Inflammatory macrophage (primary cell): ENCODE results near the gene ECHDC1.
"Not testable (repeated sequence)": the region's sequence is repeated elsewhere in the genome, so short reads cannot be mapped to it uniquely, and the experiment has no call there.

ENCODE experiments used
- DNase-seq, 2 donors: peaks; one replicate each; pipeline ENCODE4 v3.0.0-alpha.2; 2020 to 2022

Gene ECHDC1

DNA sequence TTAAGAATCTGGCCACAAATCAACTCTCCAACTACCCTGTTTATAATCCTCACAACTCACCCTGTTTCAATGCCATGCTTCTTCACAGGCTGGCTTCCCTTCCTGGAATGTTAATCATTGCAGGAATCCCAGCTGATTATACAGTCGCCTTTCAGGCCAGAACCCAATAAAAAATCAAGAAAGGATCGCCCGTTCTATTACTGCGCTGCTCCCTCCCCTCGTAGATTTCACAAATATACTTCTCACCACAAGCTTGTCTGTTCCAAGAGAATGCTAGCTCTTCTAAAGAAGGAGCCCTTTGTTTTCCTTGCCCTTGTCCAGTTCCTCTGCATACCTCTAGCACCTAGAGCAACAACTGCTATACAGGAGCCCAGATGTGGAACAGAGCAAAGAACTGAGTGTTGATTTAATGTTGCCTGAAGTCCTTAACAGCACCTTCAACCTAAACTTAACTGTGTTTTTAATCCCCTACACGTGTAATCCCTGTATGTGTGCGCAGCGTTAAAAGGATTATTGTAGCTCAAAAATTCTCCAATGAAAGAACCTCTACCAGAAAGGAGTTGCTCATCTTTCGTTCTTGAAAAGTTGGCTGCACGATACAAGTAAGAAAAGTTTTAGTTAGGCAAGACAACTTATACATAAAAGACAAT is 988 bp downstream of the ECHDC1 start:
- DNase-seq = no peak

GRCh38 chr6:127341471-127342202 is 1.8 kb downstream of the ECHDC1 start:
- DNase-seq = no peak

- no peak for DNase-seq
Observed at GRCh38 chr6:127340171-127340570, 3.2 kb downstream of the ECHDC1 start.

- DNase-seq = no peak
Observed at GRCh38 chr6:127338936-127339335, 4.5 kb downstream of the ECHDC1 start.

DNA sequence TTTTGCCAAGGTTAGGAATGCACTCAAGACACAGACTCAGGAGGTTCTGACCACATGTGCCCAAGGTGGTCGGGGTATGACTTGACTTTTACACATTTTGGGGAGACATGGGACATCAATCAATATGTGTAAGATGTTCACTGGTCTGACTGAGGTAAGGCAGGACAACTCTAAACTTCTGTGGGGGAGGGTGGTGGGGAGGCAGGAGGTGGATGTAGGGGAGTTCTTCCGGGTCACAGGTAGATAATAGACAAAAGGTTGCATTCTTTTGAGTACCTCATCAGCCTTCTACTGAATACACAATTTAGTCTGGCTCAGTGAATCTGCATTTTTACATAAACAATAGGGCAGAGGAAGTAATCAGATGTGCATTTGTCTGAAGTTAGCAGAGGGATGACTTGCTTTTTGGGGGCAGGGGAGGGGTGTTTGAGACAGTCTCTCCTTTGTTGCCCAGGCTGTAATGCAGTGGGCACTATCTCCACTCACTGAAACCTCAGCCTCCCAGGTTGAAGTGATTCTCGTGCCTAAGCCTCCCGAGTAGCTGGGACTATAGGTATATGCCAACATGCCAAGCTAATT is 10.9 kb downstream of the ECHDC1 start:
- DNase-seq = no peak

DNA sequence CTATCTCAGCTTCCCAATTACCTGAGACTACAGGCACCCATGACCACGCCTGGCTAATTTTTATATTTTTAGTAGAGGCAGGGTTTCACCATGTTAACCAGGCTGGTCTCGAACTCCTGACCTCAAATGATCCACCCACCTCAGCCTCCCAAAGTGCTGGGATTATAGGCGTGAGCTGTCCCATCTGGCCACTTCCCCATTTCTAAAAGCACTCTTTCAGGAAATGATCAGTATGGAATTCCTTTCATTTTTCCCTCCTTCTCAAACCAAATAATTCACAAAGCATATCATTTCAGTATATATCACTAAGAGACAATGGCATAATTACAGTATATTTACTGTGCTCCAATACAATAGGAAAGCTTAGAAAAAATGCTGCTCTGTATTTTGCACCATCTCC is 12.2 kb downstream of the ECHDC1 start:
- DNase-seq = not testable (repeated sequence)

DNA sequence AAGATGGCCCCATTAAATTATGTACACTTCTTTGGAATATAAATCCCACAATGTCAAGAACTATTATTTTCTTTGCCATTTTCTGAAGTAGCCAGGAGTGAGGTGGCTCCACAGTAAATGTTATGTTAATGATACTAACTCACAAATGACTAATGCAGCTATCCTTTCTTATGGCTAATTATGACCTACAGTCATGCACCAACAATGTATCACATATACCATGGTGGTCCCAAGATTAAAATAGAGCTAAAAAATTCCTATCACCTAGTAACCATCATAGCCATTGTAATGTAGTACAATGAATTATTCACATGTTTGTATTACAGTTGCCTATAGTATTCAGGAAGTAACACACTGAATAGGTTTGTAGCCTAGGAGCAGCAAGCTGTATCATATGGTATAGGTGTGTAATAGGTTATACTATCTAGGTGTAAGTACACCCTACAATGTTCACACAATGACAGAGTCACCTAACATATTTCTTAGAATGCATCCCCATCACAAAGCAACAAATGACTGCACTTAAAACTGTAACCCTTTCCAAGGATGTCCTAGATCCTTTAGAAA is 15.3 kb downstream of the ECHDC1 start:
- no peak for DNase-seq

DNA sequence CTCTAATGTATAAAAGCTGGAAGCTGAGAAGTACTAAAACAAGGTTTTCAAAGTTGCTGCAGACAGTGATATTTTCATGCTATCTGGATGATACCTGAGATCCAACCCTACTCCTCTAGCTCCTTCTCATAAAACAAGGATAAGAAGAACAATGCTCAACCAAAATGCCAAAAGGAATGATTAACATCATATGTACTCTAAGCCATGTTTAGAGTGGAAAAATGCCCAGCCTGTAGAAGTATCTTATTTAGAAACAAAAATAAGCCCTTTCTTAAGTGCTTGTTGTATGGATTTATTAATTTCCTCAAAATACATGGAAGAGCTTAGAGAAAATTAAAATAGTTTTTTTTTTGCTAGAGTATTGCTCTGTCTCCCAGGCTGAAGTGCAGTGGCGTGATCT is 23.7 kb downstream of the ECHDC1 start:
- DNase-seq = no peak

- DNase-seq = peak; percentile 35 to 81
Observed at GRCh38 chr6:127317388-127318128, 25.9 kb downstream of the ECHDC1 start.

DNA sequence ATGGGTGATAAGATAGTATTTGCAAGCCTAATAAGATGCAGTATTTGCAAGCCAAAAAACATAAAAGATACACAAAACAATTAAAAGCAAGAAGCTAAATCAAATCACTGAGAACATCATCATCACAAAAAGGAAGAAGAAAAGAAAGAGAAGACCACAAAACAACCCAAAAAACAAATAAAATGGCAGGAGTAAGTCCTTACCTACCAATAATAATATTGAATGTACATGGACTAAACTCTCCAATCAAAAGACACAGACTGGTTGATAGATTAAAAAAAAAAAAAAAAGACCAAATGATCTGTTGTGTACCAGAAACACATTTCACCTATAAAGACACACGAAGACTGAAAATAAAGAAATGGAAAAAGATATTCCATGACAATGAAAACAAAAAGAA is 37.7 kb downstream of the ECHDC1 start:
- no peak for DNase-seq

DNA sequence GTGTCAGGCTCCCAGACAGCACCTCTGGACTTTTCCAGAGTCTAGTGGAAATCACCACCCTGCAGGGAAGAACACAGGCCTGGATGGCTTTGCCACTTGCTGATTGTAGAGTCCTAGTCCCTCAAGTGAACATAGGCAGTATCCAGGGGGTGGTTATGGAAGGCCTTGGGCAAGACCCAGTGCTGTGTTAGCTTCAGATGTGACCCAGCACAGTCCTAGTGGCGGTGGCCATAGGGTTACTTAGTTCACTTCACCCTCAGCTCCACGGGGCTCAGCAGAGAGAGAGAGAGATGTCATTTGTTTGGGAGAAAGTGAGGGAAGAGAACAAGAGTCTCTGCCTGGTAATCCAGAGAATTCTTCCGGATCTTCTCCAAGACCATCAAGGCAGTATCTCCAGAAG is 39.5 kb downstream of the ECHDC1 start:
- DNase-seq = no peak

DNA sequence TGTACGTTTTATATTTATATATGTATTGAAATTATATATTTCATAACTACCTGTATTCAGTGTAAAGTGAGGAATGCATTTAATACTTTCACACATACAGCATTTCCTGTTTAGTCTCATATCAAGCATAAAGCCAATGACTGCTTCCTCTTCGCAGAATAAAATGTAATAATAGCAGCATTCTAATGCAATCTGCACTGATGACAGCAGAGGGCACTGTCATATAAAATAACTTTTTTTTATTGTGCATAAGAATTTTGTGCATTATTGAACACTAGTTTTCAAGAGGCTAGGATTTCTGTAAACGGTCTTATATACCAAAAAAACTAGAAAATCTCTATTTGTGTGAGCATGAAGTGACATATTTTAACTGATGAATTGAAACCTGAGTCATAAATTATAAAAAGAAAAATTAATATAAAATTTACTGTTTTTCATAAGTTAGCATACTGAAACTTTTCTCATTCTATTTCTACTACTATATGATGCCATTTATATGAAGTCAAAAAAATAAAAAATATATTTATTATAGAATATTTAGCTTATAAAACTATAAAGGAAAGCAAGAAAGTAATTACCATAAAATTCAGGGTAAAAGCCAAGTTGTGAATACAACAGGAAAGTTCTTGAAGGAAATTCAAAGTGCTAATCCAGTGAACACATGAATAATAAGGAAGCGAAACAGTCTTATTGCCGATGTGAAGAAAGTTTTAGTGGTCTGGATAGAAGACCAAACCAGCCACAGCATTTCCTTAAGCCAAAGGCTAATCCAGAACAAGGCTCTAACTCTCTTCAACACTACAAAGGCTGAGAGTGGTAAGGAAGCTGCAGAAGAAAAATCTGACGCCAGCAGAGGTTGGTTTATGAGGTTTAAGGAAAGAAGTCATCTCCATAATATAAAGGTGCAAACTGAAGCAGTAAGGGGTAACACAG is 40.4 kb downstream of the ECHDC1 start:
- DNase-seq = peak; percentile 68 to 91

DNA sequence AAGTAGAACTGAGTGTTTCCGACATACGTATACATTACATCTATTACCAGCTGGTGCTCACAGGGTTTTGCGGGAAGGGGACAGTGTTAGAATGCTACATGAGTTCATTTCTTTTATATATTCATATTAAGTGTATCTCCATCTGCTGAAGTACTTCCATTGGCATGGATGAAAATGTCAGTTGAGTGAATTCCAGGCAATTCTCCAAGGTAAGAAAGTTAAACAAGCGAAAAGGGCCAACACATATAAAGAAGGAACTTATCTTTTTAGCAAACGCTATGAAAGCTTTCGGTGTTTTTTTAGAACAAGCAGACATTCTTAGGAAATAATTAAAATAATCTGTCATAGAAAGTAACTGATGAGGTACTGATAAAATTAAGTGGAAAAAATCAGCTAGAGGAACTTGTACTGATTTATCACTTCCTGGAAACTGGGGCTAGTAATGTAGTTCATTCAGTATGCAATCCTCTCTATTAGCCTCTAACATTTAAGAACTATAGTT is 42.2 kb downstream of the ECHDC1 start:
- DNase-seq = no peak

DNA sequence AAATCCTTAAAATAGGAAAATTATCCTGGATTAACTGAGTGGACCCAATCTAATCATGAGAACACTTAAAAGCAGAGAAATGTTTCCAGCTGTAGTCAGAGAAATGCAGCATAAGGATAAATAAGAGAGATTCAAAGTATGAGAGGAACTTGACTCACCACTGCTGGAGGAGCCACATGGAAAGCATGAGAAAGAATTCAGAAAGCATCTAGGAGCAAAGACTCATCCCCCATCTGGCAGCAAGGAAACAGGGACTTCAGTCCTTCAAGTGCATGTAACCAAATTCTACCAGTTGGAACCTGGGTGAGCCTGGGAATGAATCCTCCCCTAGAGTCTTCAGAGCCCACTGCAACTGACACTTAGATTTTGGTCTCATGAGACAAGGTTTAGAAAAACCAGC is 43.0 kb downstream of the ECHDC1 start:
- no peak for DNase-seq

GRCh38 chr6:127299522-127300240 is 43.7 kb downstream of the ECHDC1 start:
- no peak for DNase-seq

DNA sequence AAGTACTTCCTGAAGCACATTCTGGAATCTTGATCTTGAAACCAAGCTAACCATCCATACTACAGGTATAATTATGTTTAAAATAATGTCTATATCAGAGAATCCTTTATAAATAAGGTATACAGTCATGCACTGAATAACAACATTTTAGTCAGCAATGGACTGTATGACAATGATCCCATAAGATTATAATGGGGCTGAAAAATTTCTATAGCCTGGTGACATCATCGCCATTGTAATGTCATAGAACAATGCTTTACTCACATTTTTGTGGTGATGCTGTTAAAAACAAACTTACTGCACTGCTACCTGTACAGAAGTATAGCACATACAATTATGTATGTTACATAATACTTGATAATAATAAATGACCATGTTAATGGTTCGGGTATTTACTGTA is 44.9 kb downstream of the ECHDC1 start:
- DNase-seq = no peak

GRCh38 chr6:127297502-127298070 is 45.8 kb downstream of the ECHDC1 start:
- DNase-seq = no peak

DNA sequence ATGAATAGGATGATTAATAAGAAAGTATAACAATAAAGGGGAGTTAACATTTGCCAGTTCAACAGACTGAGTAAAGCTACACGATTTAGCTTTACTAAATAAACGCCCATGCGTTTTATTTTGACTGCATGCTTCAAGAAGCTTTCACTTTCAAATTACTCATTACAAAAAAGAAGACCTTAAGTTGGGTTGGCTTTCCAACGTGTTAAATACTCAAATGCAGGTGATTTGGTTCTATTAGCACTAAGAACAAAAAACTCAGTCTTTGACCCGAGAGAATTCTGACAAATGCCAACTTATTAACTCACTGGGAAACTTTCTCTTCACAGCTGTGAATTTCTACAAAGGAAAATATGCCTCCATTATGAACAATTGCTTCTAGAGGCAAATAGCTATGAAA is 51.9 kb downstream of the ECHDC1 start:
- DNase-seq = no peak

- DNase-seq = no peak
Observed at GRCh38 chr6:127290391-127291265, 52.8 kb downstream of the ECHDC1 start.

DNA sequence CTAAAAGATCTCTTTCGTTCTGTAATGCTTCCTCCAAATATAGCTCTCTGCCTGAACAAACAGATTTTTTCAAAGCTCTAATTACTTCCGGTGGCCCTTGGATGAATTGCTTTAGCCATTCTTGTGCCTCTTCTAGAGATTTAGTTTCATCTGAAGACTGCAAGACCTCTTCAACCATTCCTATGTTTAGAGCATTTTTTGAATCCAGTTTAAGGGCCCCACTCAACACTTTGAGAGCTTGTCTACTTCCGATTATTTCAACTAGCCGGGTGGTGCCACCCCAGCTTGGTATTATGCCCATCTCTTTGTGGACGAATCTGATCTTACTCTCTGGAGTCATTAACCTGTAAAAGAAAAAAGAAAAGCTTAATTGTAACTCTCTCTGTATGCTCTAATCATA is 53.5 kb downstream of the ECHDC1 start:
- no peak for DNase-seq
